OCI-LY7 (cell line): Measurements from ENCODE around the gene MLPH.

Experiments
- EZH2phosphoT487 ChIP-seq: fragments of 200-600 bp; sonication (generic); IDR thresholded peaks from 2 replicates; pipeline ENCODE4 v1.6.1; 2018; ENCODE audit warnings: low read depth, borderline replicate concordance, mild to moderate bottlenecking, mixed run types, antibody characterized with exemption, low read length, moderate library complexity, mixed read lengths
- TF ChIP-seq, protein P1 (sequence below): fragments of 200-600 bp; sonication (generic); conservative IDR thresholded peaks from 2 replicates; pipeline ENCODE4 v1.5.1; 2014; ENCODE audit warnings: mild to moderate bottlenecking, antibody characterized with exemption, low read length, moderate library complexity, mixed read lengths

- no peak for TF ChIP-seq EZH2phosphoT487
- TF ChIP-seq, protein P1, sequence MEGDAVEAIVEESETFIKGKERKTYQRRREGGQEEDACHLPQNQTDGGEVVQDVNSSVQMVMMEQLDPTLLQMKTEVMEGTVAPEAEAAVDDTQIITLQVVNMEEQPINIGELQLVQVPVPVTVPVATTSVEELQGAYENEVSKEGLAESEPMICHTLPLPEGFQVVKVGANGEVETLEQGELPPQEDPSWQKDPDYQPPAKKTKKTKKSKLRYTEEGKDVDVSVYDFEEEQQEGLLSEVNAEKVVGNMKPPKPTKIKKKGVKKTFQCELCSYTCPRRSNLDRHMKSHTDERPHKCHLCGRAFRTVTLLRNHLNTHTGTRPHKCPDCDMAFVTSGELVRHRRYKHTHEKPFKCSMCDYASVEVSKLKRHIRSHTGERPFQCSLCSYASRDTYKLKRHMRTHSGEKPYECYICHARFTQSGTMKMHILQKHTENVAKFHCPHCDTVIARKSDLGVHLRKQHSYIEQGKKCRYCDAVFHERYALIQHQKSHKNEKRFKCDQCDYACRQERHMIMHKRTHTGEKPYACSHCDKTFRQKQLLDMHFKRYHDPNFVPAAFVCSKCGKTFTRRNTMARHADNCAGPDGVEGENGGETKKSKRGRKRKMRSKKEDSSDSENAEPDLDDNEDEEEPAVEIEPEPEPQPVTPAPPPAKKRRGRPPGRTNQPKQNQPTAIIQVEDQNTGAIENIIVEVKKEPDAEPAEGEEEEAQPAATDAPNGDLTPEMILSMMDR: no peak
Observed at GRCh38 chr2:237515166-237515565, 28.1 kb downstream of the MLPH start.
